Measurements from ENCODE around the gene CTNNA2.

Gene CTNNA2

DNA sequence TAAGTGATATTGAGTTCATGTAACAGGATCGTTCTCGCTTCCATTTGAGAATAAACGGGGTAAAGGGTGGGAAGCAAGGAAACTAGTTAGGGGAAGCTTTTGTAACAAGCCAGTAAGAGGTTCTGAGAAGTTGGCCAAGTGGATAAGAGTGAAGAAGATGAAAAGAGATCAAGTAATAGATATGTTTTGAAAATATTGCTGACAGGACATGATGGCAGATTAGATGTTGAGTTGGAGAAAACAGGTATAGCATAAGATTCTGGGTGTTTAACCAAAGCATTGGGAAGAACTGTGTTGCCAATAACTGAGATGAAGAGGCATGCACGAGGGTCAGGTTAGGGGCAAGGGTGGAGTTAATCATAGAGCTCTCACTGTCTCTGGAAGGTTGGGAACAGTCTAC, 1121.7 kb downstream of the CTNNA2 start:
- no peak for DNase-seq (ENCODE audit: low read depth in 2 of 3, low spot score in 2 of 3)

DNA sequence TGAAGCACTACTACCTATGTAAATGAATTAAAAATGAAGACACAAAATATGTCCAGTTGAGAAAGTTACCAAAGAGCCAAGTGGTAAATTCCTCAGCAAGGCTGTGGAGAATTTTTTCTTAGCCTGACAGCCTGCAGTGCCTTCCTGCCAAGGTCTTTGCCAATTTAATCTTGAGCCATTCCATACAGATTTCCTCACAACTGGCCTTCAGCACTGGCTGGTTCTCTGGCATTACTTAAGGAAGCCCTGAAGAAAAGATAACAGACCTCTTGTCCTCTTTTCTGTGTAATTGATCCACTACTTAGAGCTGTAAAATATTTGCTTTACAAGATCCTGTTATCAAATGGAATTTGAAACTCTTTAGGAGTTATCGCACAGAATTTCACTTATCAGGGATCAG, 1125.9 kb downstream of the CTNNA2 start:
- no peak for DNase-seq (ENCODE audit: low read depth in 2 of 3, low spot score in 2 of 3)

DNA sequence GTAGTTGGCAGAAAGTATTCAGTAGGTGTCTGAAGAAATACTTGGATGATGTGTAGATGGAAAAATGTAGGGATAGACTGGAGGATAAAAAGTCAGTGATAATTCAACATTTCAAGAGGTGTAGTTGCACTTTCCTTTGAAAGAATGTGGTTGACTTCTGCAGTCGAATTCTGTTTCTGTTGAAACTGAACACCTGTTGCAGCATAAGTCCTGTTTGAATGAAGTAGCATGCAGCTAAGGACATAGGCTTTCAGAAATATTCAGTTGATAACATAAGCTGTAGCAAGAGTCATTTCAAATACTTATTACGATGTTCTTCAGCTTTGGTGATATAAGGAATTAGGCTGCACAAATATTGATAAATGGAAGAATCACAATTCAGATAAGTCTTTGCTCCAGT, 1129.6 kb downstream of the CTNNA2 start:
- DNase-seq (ENCODE audit: low read depth in 2 of 3, low spot score in 2 of 3), result no peak

DNA sequence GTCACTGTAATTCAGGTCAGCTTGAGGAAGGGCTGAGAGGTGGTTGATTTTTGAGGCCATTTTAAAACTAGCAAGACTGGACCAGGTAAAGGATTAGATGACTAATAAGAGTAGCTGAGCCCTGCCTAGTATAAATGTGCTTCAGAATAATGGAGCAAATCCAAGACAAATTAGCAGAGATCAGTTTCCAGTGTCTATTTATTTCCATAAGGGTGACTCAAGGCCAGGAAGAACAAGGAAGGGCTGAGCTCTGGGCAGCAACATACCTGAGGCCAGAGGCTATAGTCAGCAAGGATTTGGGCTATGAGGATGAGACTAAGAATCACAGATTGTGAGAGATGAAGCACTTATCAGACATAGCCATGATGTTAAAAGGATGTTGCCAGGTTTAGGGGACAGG, 1130.7 kb downstream of the CTNNA2 start:
- no peak for DNase-seq (ENCODE audit: low read depth in 2 of 3, low spot score in 2 of 3)

DNA sequence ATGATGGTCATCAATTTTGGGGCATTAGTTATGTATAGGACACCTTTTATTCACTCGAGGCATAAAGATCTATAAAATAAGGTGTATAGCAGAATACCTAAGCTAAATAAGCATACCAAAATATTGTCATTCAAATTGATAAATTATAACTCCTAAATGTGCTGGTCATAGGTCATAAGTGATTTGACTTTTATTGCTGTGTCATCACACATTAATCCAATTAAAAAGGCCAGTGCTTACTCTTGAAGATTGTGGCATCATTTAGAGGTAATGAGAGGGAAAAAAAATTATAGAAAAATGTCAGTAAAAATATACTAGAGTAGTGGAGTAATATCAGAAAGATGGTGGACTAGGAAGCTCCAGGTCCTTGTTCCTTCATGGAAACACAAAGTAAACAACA, 1138.6 kb downstream of the CTNNA2 start:
- no peak for DNase-seq (ENCODE audit: low read depth in 2 of 3, low spot score in 2 of 3)

DNA sequence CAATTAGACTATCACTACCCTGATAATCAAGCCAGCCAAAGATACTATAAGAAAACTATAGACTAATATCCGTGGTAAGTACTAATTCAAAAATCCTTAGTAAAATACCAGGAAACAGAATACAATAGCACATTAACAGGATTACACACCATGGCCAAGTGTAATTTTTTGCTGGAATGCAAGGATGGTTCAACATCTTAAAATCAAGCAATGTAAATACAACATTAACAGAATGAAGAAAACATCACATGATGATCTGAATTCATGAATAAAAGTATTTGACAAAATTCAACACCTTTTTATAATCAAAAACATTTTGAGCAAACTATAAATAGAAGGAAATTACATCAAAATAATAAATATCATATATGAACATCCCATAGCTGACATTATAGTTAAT, 1142.4 kb downstream of the CTNNA2 start:
- no peak for DNase-seq (ENCODE audit: low read depth in 2 of 3, low spot score in 2 of 3)

DNA sequence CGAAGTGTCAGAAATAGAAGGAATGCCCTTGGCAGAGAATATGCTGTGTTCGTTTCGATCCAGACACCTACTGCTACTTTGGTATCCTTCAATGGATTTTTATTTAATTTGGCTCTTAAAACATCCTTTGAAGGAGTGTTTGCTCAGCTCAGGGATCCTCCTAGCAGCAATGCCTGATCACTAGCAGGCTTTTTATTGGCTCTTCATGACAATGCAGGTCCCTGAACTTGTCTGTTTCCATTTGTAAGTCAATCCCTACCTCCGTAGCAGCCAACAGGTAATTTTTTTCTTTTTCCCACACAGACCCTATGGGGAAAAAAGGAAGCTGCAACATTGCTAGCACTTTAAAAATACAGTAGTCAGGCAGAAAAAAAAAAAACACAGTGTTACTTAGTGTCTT, 1157.9 kb downstream of the CTNNA2 start:
- no peak for DNase-seq (ENCODE audit: low read depth in 2 of 3, low spot score in 2 of 3)

DNA sequence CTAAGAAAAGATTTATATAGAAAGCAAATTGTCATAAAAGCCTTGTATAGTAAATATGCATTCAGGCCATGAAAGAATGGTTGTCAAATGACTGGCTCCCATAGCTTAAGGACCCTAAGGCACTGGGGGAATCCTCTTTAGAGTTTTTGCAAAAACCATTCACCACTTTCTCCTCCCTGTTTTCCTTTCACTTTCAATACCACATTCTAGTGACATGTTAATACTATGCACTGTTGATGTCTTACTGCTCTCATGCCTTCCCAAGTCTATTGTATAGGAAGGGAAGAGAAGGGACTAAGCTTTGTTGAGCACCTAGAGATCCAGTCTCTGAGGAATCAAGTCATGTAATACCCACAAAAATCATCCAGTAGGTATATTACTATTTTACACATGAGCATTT, 1174.7 kb downstream of the CTNNA2 start:
- no peak for DNase-seq (ENCODE audit: low read depth in 2 of 3, low spot score in 2 of 3)

DNA sequence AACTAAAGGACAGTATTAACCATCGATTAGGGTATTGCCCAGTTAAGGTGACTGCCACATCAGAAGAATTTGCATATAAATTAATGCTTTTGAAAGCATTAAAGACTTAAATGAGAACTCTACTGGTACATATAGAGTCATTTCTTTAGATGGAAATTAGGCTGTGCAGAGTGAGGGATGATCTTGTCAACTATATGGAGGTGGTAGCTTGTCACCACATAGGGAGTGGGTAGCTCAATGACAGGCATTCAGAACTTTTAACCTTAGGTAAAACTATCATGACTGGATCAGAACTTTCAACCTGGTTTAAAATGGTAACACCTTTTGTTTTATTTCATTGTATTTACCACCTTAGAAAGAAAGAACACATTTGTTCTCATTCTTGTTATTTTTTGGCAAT, 1176.3 kb downstream of the CTNNA2 start:
- no peak for DNase-seq (ENCODE audit: low read depth in 2 of 3, low spot score in 2 of 3)

Data from activated CD8-positive, alpha-beta memory T cell treated with anti-CD3 and anti-CD28 coated beads for 48 hours (primary cell).